Stimulated activated CD8-positive, alpha-beta memory T cell treated with anti-CD3 and anti-CD28 coated beads, Interleukin-12 subunit alpha, Interleukin-12 subunit beta, amount 100 ng/mL, for 1 hour (primary cell): ENCODE data around the gene SORBS2.

ENCODE experiments used
- DNase-seq: peaks from one replicate; pipeline ENCODE4 v3.0.0-alpha.2; 2020; ENCODE audit warnings: low read depth

Gene SORBS2

DNA sequence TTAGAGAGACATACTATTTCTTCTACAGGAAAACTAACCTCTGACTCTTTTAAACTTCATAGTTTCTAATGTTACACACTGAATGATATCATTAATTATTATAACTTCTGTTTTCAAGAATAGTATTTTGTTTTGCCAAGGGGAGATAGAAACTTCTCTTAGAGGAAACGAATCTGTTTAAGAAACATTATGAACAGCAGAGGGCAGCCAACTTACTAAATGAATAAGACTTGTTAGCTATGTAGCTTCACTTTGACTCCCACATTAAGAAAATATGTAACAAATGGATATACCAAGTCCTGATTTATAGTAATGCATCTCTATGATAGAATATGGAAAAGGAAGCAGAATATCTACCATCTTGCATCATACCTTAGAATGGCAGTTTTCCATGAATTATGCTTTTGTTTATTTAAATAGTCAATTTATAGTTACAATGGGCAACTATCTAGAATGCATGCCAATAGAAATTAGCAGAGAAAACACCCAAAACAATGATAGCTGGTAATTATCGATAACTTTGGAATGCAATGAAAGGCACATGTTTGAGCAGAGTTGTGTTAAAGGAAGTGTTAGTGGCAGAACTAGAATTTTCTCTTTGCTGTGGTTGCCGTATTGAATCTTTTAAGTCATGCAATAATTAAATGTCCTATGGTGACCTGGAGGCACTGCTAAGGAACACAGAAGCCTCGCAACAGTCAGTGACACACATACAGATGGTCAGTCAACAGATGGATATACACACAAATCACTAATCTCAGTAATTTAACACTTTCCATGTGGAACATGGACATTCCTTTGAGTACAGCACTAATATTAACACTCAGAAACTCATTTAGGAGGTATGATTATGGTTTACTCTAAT lies 171.0 kb downstream of the SORBS2 start:
- DNase-seq, result no peak

DNA sequence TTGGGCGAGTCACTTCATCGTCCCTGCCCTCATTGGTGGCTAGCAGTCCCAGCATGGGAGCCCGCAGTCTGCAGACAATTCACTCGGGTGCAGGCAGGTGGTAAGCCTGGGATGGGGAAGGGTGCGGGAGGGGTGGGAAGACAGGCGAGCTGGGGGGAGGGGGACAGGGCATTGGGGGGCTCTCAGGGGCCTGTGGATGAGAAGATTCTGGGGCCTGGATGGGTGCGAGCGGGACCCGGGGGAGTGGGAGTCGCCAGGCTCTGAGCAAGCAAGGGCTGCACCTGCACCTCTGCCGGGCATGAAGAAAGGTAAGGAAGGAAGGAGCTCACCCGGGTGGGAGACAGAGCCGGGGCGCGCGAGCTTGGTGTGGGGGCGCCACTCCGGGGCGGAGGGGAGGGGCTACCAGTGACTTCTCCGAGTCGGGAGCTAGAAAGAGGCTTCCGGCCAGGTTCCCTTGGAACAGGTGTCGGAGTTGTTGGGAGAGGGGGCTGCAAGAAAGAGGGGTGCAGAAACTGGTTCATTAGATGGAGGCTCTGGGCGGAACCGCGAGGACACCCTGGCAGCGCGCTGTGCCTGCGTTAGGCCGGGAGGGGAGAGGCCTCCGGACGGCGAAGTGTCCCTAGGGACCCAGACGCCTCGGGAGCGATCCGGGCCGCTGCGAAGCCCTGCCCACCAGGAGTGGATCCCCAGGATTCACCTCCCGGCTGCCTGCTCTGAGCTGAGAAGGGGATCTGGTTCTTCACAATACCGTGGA lies 173.3 kb downstream of the SORBS2 start:
- DNase-seq, result no peak

DNA sequence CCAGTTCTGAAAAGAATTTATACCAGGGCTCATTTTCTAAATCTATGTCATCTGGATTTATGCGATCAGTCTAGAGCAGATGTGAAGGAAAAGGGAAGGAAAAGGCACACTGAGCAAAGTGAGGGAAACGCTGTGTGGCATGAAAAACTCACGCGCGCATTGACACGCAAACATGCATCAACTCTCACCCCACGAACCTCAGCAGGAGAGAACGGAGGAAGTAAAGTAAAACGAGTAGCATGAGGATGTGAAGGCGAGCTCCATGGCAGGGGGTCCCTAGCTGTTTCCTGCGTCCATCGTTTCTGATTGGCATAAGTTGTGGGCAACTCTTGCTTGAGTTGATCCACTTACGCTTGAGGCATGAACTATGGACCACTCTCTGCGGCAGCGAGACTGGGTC lies 173.9 kb downstream of the SORBS2 start:
- DNase-seq, result no peak

DNA sequence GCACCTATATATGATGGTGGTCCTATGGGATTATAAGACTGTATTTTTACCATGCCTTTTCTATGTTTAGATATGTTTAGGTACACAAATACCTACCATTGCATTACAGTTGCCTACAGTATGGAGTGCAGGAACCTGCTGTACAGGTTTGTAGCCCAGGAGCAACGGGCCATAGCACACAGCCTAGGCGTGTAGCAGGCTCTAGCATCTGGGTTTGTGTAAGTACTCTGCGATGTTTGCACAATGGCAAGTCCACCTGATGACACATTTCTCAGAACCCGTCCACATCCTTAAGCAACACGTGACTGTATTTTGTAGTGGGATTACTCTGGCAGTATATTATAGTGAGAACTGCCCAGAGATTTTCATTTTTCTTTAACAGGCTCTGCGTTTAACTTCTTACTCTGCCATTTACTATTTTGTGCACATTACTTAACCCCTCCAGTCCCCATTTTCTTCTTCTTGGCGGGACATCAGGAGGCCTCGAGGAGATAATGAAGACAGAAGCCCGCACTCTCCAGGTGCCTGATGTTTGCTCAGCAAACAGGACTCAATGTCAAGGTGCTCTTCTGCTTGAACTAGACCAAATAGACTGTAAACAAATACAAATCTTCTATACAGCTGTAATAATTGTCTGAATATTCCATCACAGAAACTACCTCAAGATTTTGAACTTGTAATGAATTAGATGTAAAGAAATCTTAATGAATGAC lies 174.7 kb downstream of the SORBS2 start:
- DNase-seq, result no peak

GRCh38 chr4:185634066-185634652 lies 177.8 kb downstream of the SORBS2 start:
- no peak for DNase-seq

DNA sequence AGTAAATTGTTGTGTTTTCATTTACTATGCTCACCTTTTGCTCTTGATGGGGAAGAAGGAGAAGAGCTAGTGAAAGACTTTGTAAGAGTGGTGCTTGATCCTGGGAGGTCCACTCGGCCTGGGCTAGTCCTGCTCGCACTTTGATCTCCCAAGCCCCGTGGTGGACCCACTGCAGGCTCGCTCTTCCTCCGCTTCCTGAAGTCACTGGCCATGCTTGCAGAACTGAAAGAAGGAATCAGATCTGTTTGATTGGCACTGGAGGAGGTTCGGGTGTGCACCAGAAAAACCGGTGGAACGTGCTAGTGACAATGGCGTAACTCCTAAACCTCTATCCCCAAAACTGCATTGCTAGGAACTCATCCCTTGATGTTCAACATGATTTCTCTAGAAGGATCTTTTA lies 185.2 kb downstream of the SORBS2 start:
- DNase-seq, result no peak

GRCh38 chr4:185625503-185625902 lies 186.5 kb downstream of the SORBS2 start:
- DNase-seq, result no peak

DNA sequence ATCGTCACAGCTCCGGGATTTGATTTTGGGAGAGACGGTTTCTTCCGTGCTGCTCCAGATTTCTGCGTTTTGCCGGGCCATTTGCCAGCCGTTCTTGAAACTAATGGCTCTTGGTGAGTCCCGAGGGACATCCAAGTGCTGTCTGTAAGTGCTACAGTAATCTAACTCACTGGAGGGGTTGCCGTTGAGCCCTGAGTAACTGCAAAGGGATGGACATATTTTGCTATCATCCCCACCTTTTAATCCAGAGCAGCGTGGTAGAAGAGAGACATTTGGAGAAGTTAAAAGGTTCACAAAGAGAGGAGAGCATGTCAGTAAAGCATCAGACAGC lies 187.8 kb downstream of the SORBS2 start:
- no peak for DNase-seq

- DNase-seq, result no peak
Observed at GRCh38 chr4:185623444-185624258, 188.3 kb downstream of the SORBS2 start.

GRCh38 chr4:185608185-185608584 lies 203.8 kb downstream of the SORBS2 start:
- no peak for DNase-seq

DNA sequence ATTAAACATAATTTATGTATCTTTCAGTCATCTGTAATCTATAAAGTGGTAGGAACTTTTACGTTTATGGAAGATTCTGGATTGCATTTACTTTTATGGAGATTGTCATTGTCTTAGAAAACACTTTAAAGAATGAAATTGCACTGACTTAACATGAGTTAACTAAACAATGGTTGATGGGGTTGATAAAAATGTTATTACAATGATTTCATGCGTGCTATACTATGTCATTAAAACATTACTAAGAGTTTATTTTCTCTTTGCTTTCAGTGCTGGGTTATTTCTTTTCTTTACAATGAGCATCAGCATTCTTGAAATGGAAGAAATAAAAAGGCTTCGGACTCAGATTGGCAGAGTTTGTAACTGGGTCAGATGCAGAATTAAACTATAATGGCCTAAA lies 209.6 kb downstream of the SORBS2 start:
- DNase-seq, result no peak

DNA sequence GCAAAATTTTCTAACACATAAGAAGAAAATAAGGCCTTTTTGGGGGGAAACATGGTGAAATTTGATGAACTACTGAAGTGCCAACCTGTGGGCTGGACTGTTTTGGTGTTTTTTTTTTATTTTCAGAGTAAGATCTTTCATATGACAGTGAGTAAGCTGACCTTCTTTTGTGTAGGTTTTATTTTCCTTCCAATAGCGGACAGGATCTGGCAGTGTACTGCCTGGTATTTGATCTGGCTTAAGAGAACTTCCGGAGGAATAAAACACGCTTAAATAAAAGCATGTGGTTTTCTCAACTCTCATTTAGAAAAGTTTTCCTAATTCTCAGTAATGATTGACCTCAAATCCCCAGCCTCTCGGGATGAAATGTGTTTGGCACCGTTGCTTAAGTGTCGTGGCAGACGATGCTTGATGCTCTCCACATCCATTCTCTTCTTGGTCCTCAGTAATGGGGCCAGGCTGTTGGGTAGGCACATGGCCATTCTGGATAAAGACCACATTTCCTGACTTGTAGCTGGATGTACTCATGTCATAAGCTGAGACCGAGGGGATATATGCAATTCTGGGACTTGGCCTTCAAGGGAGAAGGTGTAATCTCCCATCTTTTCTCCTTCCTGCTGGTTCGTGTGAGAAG lies 211.1 kb downstream of the SORBS2 start:
- DNase-seq, result no peak

GRCh38 chr4:185599553-185600243 lies 212.3 kb downstream of the SORBS2 start:
- no peak for DNase-seq

DNA sequence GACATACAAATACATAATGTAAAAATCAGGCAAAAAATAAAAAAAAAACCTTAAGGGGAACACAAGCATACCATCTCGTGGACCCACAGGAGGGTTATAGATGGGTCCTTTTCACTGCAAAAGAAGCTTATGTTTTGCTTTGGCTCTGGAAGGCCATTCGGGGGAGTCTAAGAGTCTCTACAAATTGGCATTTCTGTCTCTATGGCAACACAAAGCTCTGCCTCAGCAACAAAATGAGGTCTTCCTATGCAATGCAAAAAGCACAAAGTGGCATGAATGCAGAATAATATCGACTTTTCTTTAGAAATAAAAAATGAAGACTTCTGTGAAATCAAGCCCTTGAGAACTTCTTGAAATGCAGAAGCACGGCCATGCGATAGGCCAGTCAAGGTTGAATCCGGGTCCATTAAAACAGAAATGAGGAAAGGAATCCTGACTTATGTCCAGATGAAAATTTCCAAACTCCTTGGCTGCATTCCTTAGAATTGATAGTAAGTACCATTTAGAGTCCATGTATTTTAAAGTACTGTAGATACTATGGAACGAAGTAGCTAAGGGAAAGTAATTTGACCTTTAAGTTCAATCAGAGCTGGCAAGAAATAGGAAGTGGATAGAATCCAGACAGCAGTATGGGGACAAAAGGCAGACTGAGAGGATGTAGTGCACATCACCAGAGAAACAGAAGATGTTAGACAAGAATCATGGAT lies 213.0 kb downstream of the SORBS2 start:
- DNase-seq, result no peak

DNA sequence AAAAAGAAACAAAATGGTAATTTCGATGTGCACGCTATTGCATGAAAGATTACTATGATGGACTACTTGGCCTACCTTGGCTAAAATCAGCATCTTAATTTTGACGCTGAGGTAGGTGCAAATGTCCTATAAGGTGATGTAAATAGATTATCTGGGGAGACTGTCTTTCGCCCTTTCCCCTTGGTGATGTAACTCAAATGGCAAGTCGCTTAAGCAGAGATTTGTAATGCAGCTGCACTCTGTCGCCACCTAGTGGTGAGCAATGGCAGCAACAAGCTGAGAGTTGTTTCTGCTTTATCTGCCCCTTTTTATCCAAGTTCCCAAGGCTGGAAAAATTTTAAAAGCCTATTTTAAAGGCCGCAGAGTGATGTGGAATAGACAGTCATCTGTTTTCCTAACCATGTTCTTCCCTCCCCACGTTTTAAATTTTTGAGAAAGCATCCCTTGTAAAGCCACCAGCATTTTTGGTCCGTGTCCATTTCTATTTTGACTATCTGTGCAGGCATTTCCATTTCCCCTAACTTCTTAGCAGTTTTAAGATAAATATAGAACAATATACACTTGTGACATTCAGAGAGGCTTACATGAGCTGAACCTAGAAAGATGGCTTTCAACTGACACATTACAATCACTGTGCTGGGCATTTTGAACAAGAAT lies 214.3 kb downstream of the SORBS2 start:
- peak; percentile 45 for DNase-seq

DNA sequence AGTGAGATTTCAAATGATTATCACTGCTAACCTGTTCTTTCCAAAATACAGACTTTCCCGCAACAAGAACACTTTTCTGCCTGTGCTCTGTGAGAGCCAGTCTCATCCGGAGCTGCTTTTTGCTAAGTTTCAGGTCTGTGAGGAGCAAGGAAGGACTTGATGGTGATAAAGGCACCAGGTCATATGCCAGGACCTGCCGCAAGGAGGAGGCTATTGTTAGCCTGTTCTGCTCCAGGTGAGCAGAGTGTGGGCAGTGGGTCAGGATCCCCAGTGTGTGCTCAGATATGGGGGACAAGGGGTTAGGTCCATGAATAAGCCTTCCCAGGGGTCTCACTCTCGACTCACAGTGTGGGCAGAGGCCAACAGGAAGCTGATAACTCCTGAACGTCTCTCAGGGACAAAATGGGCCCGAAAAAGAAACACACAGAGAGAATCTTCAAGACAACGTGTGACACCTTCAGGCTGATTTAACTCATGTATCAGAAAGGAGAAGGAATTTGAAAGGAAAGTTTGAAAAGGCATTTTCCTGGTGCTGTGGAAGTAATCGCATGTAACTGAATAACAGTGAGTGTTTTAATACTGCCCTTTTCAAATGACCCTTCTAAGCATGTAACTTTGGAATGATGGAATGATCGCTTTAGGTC lies 219.0 kb downstream of the SORBS2 start:
- no peak for DNase-seq

GRCh38 chr4:185592438-185592837 lies 219.6 kb downstream of the SORBS2 start:
- no peak for DNase-seq

- no peak for DNase-seq
Observed at GRCh38 chr4:185591679-185592141, 220.3 kb downstream of the SORBS2 start.

GRCh38 chr4:185590982-185591381 lies 221.0 kb downstream of the SORBS2 start:
- DNase-seq, result no peak
